VCaP (cell line): Measurements from ENCODE around the gene ZEB2.

ENCODE experiments used
- H3K27ac ChIP-seq: fragments of 450-650 bp; 2 replicates; pipeline ENCODE4 v1.5.1; 2017
- CTCF ChIP-seq: fragments of 450-650 bp; conservative IDR thresholded peaks from 2 replicates; pipeline ENCODE4 v1.5.1; 2017; ENCODE audit warnings: mild to moderate bottlenecking, moderate library complexity

ZEB2 gene

GRCh38 chr2:144385381-144385780 is 134.5 kb downstream of the ZEB2 start:
- TF ChIP-seq CTCF = no peak

GRCh38 chr2:144383571-144384100 is 136.3 kb downstream of the ZEB2 start:
- no peak overlapping the region for H3K27ac ChIP-seq
- TF ChIP-seq CTCF = no peak

More at GRCh38 chr2:144385381-144385780, 134.5 kb downstream of the ZEB2 start:
- no peak overlapping the region for H3K27ac ChIP-seq

GRCh38 chr2:144382849-144383248 is 137.1 kb downstream of the ZEB2 start:
- no peak overlapping the region for H3K27ac ChIP-seq
- no peak for TF ChIP-seq CTCF

- no peak overlapping the region for H3K27ac ChIP-seq
- no peak for TF ChIP-seq CTCF
These were observed 138.2 kb downstream of the ZEB2 start for GRCh38 chr2:144381716-144382115.

- H3K27ac ChIP-seq = no peak overlapping the region
- TF ChIP-seq CTCF = no peak
These were observed 140.0 kb downstream of the ZEB2 start for GRCh38 chr2:144379851-144380311.

- no peak for TF ChIP-seq CTCF
- H3K27ac ChIP-seq = no peak overlapping the region
These were observed 141.4 kb downstream of the ZEB2 start for GRCh38 chr2:144378551-144378950.

- no peak for TF ChIP-seq CTCF
- H3K27ac ChIP-seq = no peak overlapping the region
These were observed 142.0 kb downstream of the ZEB2 start for GRCh38 chr2:144377914-144378313.
